Activated gamma-delta T cell treated with anti-CD3 and anti-CD28 coated beads, Interleukin-2, amount 50 U/mL, for 16 hours (primary cell): ENCODE measurements around the gene NFATC4.
A peak's percentile ranks its signal among the peaks of the same experiment; 100 is the strongest.
"Not testable (repeated sequence)": the region's sequence is repeated elsewhere in the genome, so short reads cannot be mapped to it uniquely, and the experiment has no call there.

ENCODE experiments used
- DNase-seq: peaks from one replicate; pipeline ENCODE4 v3.0.0-alpha.2; 2020; ENCODE audit warnings: low read depth

NFATC4 gene

DNA sequence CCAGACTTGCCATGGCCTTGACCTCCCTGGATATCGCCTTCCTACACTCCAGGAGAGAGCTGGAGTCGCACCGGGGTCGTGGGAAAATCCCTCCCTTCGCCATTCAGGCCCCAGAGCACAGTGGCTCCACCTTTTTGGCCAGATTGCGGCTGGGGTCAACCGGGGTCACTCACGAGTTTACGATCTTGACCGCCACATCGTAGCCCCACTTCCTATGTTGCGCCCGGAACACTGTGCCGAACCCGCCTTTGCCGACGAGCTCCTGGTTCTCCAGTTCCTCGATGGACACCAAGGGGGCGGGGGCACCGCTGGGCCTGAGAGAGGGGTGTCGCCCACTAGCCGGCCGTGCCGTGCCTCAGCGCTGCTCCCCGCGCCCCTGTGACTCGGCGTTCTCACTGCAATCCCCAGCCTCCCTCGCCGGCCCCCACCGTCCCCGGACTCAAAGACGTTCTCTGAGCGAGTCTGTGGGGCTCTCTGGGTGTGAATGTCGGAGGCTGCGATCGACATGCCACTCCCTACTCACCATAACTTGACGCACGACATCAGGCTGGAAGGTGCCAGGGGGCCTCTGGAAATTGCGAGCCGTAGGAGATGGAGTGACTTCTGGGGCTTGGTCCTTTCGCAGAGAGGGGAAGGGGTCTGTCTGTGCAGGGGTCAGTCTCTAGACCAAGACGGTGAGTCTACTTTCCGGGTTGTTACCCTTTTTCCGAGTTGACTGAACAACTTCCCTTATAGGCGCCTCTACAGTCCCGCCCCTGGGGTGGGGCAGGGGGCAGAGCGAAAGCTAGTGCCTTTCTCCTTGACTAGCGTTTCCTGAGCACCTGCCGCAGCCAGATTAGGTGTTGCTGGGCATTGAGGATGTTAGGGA is 28.5 kb upstream of the NFATC4 start, which contains the start of gene RIPK3:
Gene RIPK3 (minus strand): TSS at position 708 of the 868 bp plus-strand sequence. CDS start 165 bp downstream, at position 543.
- peak; percentile 48 for DNase-seq

DNA sequence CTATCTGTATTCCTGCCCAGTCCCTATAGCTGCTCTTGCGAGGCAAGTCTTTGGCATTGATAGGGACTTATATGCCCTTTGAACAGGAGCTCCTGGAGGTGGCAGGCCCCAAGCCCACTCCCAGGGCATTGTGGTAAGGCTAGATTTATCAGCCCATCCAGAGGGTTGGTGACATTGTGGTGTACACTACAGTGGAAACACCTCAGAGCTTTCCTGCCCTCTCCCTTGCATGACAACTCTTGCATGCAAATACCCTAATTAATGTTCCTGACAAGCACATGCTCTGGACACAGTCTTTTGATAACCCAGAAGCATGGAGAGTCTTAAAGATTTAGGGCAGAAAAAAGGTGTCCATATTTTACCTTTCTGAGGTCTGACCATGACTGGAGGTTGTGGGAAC is 27.4 kb upstream of the NFATC4 start:
- no peak for DNase-seq

GRCh38 chr14:24342889-24343288 is 25.1 kb upstream of the NFATC4 start:
- no peak for DNase-seq

DNA sequence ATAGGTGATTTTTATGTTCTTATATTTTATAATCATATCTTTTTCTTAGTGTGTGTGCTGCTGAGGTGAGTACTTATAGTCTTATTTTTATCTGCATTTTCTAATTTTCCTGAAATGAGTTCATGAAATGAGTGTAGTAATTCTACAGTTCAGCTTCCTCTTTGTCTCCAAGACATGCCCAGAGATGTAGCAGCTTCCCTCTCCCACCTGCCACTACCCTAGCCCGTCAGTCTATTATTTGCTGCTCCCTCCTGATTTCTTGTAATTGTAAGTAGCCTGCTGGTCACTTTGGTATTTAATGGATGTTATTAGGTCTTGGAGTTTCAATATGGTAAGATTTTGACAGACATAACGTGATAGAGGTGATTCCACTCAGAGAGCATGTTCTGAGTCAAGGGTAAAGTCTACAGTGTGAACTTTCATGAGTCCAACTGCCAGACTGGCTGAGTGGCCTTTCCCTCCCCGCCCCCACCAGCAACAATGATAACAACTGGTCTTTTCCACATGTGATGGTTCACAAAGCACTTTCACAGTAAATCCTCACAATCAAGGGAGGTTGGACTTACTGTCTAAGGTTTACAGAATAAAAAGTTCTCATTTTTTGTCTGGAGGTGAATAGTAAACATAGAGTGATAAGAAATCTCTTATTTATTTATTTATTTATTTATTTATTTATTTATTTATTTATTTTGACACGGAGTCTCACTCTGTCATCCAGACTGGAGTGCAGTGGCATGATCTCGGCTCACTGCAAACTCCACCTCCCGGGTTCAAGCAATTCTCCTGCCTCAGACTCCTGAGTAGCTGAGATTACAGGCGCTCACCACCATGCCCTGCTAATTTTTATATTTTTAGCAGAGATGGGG is 24.0 kb upstream of the NFATC4 start:
- no peak for DNase-seq

DNA sequence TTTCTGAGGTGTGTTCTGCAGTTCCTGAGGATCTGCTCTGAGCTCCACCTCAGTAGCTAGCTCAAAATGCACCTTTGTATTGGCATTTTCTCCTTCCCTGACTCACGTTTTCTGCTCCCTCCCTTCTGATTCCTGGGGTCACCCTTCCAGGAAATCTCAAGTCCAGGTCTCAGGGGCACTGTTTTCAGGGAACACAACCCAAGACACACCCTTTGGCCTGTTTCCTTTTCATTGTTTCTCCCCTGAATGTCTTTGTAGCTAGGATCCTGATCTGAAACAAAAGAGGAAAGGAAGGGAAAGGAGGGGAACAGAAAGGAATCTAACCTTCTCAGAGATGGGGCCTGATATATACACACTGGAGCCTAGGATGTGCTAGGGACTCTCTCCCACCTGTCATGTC is 20.9 kb upstream of the NFATC4 start:
- DNase-seq, result no peak

DNA sequence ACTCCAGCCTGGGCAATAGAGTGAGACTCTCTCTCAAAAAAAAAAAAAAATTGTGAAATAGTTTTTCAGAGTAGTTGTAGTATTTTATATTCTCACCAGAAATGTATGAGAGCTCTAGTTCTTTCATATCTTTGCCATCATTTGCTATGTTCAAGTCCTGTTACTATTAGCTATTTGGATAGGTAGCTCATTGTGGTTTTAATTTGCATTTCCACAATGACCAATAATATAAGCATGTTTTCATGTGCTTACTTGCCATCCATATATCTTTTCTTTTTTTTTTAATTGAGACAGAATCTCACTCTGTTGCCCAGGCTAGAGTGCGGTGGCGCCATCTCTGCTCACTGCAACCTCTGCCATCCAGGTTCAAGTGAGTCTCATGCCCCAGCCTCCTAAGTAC is 19.8 kb upstream of the NFATC4 start:
- DNase-seq, result no peak

GRCh38 chr14:24349742-24350141 is 18.2 kb upstream of the NFATC4 start:
- no peak for DNase-seq

DNA sequence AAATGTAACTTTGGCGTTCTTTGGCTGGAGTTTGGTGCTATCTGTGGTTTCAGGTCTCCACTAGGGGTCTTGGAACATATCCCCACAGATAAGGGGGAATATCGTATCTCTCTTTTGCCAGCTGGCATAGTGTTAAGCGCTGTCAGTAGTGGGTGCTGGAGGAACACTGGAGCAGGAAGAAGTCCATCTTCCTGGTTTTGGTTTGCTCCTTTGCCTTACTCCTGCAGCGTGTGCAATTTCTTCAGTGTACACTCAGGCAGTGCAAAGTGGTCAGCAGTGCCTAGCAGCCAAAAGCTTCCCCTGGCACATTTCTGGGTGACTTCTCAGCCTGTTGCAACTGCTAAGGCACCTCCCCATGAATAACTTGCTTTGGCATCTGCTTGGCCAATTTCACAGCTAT is 16.5 kb upstream of the NFATC4 start:
- no peak for DNase-seq

DNA sequence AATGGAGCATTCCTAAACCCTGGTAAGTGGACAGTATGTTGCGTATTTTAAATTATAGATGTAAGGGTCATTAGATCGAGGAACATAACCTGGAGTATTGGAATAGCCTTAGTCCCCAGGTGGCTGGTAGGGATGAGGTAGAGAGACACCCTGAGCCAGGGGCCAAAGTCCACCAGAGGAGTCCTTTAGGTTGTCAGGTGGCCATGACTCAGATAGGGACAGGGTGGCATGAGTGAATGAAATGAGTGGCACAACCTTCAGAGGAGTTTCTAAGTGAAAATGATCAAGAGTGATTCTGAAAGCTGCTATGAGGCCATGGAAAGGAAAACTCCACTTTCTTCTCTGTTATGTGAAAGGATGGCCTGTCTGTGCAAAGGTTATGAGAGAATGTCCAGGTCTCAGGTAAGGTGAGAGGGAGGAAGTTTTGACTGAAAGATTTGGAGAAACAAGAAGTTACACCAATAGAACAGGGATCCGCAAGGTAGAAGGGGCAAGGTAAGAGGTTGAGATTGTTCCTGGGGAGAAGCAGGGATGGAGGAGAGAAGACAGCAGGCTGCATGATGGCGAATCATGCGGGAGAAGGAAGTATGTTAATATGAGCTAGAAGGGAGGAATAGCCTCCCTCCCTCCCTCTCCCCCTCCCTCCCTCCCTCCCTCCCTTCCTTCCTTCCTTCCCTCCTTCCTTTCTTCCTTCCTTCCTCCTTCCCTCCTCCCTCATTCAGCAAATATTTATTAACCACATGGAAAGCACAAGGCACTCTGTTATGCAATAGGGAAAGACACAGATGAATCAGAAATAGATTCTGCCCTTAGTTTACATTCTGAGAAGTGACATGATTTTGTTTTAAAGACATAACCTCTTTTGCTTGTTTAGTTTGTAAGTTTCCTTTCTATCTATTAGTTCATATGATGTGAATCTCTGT is 14.2 kb upstream of the NFATC4 start:
- no peak for DNase-seq

GRCh38 chr14:24354482-24354825 is 13.5 kb upstream of the NFATC4 start:
- not testable (repeated sequence) for DNase-seq

DNA sequence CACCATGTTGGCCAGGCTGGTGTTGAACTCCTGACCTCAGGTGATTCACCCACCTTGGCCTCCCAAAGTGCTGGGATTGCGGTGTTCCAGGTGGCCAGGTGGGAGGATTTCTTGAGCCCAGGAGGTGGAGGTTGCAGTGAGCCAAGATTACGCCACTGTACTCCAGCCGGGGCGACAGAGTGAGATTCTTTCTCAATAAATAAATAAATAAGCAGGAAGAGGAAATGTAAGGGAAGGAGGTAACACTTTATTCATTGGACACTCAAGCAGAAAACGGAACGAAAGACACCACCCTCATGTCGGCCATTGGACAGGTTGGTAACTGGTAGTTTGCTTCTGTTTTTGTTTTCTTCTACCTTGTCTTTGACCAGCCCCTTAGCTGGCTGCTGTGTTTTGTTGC is 13.0 kb upstream of the NFATC4 start:
- DNase-seq, result no peak

DNA sequence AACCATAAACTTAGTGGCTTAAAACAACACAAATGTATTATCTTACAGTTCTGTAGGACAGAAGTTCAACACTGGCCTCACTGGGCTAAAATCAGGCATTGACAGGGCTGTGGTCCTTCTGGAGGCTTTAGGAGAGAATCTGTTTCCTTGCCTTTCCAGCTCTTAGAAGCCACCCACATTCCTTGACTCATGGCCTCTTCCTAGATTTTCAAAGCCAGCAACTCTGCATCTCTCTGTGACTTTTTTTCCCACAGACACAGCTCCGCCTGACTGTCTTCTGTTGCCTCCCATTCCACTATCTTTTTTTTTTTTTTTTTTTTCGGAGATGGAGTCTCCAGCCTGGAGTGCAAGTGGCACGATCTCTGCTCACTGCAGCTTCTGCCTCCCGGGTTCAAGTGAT is 11.8 kb upstream of the NFATC4 start:
- no peak for DNase-seq

DNA sequence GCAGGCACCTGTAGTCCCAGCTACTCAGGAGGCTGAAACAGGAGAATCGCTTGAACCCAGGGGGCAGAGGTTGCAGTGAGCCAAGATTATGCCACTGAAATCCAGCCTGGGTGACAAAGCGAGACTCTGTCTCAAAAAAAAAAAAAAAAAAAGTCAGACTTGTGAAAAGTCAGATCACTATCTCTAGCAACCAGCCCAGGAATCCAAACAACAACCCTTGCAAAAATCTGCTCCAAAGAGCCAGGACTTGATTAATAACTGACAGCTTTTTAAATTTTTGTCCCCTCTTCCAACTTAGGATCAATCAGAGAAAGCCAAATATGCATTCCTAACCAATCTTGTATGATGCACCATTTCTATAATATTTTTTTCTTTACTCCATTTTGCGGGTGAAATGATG is 7.7 kb upstream of the NFATC4 start:
- DNase-seq, result no peak

DNA sequence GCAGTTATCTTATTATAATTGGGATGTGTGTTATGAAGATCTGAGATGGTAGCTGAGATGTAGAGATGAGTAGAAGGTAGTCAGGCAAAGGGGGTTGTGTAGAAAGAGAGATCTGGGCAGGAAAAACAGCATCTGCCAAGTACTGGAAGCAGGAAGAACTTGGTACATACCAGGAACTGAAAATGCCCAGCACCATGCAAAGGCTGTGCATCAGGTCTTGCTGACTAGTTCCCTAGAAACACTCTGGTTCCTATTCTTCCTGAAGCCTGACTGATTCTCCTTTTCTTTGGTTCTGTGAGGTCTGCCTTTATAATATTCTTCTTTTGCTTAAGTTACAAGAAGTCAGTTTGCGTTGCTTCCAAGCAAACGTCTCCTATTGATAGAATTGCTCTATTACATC is 6.7 kb upstream of the NFATC4 start:
- DNase-seq, result no peak

DNA sequence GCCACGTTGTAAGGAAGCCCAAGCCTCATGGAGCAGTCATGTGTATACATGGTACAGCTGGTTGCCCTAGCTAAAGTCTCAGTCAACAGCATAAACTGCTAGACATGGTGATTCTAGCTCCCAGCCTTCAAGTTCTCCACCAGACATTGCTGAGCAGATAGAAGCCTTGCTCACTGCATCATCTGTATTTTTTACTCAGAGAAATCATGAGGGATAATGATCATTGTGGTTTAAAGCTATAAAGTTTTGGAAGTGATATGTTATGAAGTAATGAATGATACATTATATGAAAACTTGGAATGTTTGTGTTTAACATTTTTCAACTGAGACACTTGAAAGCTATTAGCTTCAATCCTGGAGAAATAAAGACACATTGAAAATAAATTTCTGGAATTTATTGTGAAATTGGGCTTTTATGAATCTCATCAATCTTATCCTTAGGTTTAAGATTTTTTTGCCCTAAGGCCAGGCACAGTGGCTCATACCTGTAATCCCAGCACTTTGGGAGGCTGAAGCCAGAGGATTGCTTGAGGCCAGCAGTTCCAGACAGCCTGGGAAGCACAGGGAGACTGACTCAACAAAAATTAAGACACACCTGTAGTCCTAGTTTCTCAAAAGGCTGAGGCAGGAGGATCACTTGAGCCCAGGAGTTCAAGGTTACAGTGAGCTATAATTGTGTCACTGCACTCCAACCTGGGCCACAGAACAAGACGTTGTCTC is 5.6 kb upstream of the NFATC4 start:
- no peak for DNase-seq

- no peak for DNase-seq
Measured at GRCh38 chr14:24363401-24363800, 4.6 kb upstream of the NFATC4 start.

- no peak for DNase-seq
Measured at GRCh38 chr14:24364841-24365240, 3.1 kb upstream of the NFATC4 start.

- DNase-seq, result peak; percentile 42
Measured at GRCh38 chr14:24365600-24366412, 2.2 kb upstream of the NFATC4 start.

GRCh38 chr14:24366413-24366720 is 1.6 kb upstream of the NFATC4 start:
- DNase-seq, result no peak

- no peak for DNase-seq
Measured at GRCh38 chr14:24366721-24367513, 1.1 kb upstream of the NFATC4 start.
